GM18519 (cell line): ENCODE data around the gene WAPL.

ENCODE experiments used
- ATAC-seq: cut with Tn5 transposase; IDR thresholded peaks from one replicate; pipeline ENCODE4 v1.9.1; 2021; ENCODE audit warnings: mild to moderate bottlenecking, moderate library complexity; ENCODE audit not compliant: unreplicated experiment, low FRiP score

WAPL gene

GRCh38 chr10:86480571-86480970, 41.0 kb downstream of the WAPL start:
- no peak for ATAC-seq

DNA sequence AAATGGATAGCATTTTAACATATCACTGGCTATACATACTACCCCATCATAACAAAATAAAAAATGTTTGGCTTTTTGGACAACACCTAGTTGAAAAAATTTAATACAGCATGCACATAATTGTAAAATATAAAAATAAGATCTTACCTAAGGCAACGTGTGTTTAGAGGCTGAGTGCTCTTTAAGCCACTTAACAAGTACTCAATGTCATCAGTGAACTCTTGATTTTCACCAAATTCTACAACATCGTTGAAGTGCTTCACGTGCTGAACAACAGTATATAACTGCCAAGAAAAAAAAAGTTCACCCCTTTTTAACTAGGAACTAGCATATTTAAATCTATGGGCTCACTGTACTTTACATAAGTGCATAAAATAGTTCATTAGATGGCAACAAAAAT, 49.5 kb downstream of the WAPL start:
- ATAC-seq: no peak

DNA sequence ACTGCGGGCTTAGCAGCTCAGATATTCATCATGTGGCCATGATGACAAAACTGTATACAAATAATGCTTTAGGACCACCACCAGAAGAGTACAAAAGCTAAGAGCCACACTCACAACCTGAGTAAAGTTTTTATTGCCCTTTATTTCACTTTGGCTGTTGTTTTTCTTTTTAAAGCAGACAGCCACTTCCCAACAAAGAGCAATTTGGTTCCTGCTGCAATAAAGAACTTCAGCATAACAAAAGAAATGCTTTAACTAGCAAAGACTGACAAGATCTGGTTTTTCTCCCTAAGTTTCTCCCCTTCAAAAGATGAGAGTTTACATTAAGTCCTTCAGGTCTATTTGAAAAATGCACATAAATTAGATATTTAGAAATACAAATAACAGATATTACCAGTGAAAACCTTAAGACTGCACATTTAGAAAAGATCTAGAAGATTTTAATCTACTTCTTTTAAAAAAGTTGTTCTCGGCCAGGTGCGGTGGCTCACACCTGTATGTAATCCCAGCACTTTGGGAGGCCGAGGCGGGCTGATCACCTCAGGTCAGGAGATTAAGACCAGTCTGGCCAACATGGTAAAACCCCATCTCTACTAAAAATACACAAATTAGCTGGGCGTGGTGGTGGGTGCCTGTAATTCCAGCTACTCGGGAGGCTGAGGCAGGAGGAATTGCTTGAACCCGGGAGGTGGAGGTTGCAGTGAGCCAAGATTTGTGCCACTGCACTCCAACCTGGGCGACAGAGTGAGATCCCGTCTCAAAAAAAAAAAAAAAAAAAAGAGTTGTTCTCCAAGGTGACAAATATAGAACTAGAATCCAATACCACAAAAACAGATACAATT, 59.4 kb downstream of the WAPL start:
- no peak for ATAC-seq

DNA sequence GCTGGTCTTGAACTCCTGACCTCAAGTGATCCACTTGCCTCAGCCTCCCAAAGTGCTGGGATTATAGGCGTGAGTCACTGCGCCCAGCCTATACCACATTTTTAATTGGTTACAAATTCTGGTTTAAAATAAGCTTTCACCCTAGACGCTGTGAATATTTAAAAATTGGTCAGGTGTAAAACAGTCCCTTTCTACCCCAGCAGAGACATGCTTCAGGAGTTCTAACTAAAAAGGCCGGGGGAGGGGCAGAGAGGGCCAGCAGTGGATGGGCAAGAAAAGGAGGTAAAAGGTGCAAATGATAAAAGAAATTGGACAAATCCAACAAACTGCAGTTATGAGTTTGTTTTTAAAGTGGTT, 70.0 kb downstream of the WAPL start:
- no peak for ATAC-seq

GRCh38 chr10:86450806-86451603, 70.6 kb downstream of the WAPL start:
- no peak for ATAC-seq

DNA sequence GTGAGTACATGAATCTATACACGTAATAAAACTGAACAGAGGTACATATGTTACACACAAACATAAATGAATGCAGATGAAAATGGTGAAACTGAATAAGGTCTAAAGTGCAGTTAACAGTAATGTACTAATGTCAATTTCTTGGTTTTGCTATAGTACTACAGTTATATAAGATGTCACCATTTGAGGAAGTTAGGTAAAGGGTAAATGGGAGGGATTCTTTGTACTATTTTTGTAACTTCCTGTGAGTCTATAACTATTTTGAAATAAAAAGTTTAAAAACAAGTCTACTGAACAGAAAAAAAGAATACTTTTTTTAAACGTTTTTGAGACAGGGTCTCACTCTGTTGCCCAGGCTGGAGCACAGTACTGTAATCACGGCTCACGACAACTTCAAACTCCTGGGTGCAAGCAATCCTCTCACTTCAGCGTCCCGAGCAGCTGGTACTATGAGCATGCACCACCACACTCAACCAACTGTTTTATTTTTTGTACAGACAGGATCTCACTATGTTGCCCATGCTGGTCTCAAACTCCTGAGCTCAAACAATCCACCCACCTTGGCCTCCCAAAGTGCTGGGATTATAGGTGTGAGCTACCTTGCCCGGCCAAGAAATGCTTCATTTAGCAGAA, 71.5 kb downstream of the WAPL start:
- no peak for ATAC-seq

DNA sequence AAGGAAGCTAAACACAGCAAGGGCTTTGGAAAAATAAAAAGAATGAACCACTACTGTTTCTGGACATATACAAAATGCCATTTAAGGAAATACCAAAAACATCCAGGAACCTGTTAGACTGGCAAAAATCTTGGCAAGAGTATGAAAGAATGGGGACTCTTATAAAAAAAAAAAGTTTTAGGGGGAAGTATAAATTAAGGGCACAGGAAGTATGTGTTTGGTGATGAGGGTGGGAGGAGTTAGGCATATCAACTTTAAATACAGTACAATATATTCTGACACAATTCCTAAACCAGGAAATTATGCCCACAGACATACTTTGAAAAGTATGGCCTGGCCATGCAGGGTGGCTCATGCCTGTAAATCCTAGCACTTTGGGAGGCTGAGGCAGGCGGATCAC, 74.2 kb downstream of the WAPL start:
- ATAC-seq: no peak

DNA sequence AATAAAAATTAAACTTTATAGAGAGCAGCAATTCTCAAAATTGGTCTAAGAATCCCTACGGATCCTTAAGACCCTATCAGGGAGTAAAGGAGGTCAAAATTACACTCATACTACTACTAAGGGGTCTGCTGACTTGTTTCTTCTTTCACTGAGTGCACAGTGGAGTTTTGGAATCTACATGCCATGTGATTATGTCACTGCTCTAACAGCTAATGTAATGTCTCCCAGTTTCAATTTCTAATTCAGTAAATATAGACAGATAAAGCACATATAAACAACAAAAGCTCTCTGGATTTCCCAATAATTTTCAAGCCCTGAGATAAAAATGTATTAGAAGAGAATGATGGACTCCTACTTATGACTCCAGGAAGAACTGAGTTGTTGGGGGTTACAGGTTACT, 74.6 kb downstream of the WAPL start:
- ATAC-seq: no peak

DNA sequence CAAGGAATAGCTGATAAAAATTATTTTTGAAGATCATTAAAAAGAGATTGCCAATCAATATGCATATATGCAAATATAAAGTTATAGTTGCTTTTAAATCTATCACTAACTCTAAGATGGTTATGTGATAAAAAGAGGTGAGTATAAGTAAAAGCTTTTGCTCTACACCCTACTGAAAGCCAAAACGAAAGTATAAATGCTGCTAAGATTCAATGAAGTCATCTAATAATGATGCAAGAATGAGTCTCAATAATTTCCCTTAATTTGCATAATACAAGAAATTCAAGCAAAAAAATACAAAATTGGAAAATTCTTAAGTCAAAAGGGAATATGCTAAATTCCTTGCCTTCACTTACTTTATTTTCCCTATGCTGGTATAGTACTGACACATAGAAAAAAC, 75.2 kb downstream of the WAPL start:
- no peak for ATAC-seq

- ATAC-seq: no peak
These were observed 77.7 kb downstream of the WAPL start for GRCh38 chr10:86443936-86444335.

- no peak for ATAC-seq
These were observed 78.5 kb downstream of the WAPL start for GRCh38 chr10:86443069-86443468.

DNA sequence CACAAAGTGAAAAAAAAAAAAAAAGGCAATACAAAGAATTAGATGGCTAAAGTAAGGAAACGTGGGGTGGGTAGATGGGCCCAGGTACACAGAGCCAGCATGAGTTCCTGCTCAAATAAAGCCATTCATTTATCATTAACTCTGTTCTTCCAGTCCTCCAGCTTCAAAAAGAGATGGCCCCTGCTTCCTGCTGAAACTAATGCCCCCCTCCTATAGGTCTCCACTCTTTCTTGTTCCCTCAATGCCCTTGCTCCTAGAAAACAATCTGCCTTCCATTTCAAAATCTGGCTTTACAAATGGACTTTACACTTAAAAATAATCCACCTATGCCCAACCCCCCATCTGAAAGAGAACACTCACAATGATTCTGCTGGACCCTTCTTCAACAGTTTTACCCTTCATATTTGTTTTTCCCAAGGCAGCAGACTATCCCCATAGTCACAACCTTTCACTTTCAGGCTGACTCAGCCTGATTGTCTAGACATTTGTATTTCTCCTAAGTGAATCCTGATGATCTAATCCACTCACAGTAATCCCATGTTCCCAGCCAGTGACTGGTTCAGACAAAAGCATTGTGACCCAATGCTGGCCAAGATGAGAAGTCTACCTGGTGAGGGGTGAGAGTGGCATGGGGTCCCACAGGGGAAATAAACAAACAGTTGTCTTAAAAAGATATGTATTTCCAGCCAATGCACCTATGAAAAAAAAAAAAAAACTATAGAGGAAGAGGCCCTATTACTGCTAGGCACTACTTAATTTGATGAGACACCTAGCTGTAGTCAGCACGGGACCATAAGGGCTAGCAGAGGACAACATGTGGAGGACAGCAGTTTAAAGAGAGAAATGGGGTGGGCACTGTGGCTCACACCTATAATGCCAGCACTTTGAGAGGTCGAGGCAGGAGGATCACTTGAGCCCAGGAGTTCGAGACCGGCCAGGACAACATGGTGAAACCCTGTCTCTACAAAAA, 80.4 kb downstream of the WAPL start:
- no peak for ATAC-seq

DNA sequence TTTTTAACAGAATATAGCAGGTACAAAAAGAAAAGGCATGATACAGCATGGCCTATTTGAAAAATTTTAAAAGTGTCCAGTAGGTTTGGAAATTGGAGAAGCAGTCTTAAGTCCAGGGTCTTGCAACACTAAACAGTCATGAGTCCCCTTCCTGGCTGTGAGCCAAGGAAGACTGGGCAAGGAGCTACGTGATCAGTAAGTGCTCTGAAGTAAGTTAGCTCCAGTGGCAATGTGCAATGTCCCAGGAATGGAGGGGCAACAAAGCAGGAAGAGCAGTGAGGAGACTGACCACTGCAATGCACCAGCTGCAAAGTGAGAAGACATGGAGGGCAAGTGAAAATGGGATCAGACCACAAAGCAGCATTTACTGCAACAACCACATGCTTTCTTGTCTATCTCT, 82.0 kb downstream of the WAPL start:
- no peak for ATAC-seq

DNA sequence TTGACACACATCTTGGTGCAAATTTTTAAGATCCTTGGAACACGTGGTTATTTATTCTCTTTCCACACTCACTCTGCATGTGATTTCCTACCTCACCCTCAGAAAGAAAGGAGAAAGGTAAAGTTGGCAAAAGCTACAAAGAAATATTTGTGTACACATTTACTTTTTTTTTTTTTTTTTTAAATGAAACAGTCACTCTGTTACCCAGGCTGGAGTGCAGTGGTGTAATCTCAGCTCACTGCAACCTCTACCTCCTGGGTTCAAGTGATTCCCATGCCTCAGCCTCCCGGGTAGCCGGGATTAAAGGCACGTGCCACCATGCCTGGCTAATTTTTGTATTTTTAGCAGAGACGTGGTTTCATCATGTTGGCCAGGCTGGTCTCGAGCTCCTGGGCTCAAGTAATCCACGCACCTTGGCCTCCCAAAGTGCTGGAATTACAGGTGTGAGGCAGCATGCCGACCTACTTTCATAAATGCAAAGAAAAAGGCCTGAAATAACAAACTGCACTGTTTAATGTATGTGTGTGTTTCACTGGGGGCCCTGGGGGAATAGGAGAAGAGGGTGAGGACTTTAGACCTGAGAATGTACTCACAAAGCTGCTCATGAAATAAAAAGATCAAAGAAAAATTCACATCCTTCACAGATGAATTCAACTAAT, 83.4 kb downstream of the WAPL start:
- ATAC-seq: no peak

DNA sequence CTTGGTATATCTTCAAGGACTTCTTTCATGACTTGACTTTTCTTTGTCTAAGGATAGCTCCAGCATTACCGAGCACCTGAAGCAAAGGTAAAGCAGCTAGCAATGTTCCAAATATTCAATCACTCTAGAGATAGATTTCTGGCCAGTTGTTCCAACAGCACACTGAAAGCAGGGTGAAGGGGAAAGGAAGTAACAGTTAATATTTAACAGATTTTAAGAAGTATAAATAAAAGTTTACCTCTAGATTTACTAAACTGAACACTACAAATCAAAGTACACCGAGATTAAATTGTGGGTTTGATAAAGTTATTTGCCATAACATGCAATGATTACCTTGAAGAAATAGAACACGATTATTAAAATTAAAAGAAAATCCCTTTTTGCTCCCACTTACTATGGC, 84.1 kb downstream of the WAPL start:
- ATAC-seq: no peak

DNA sequence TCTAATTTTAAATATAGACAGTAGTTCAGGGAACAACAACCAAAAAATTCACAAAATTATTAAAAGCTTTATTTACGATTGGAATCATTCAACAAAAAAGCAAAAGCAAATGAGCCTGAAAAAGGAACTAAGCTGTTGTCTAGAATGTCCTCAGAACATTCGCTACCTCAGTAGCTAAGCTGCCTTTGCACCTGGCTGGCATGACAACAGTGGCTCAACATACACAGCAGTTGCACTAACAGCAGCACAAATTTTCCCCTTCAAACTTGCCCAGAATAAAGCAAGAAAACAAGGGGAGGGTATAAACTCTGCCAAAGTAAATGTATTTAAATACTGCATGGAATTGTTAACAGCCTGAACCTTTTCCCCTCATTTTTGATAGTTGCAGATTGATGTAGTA, 84.6 kb downstream of the WAPL start:
- no peak for ATAC-seq

- ATAC-seq: no peak
These were observed 86.9 kb downstream of the WAPL start for GRCh38 chr10:86434656-86435055.

DNA sequence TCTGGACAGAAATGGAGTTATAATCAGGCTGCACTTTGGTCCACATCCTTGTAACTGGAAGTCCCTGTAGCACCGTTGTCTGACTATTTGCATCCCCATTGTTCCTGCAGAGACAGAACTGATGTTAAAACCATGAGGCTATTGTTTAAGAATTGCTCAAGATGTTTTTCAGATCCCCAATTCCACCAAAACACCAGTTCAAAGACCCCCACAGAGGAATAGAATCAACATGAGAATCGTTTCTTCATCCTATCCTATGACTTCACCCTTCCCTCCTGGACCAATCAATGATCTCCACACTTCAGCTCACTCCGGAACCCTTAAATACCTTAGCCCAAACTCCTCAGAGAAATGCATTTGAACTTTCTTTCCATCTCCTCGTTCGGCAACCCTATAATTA, 97.9 kb downstream of the WAPL start:
- ATAC-seq: no peak

DNA sequence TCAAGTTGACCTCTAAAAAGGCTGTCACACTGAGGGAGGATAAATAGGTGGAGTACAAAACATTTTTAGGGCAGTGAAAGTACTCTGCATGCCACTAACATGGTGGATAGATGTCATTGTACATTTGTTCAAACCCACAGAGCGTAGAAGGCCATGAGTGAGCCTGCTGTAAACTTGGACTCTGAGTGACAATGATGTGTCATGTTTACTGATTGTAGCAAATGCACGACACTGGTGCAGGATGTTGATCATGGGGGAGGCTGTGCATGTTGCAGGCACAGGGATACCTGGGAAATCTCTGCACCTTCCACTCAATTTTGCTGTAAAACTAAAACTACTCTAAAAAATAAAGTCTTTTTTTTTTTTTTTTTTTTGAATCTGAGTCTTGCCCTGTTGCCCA, 102.5 kb downstream of the WAPL start:
- no peak for ATAC-seq

GRCh38 chr10:86415583-86415982, 106.0 kb downstream of the WAPL start:
- no peak for ATAC-seq
